ENCODE results near the gene MT1HL1. TPM values are rescaled to one million over a fixed set of nuclear protein-coding genes. Genes with fewer than 3 reads are reported as not detected.

The MT1HL1 gene
- total RNA-seq, 1 experiment from 2014 or later = not detected

- no peak overlapping the region for H3K4ac ChIP-seq (ENCODE audit: low read depth, low read length)
- WGBS (ENCODE audit: extremely low coverage, insufficient read length, low lambda C conversion rate) = no CpG with 5 or more reads among the region's 5 CpGs
- H3K27ac Mint-ChIP-seq = no peak overlapping the region
These were observed 47.0 kb downstream of the MT1HL1 start for GRCh38 chr1:236957235-236957634.

More at GRCh38 chr1:236957235-236957634, 47.0 kb downstream of the MT1HL1 start:
- no peak overlapping the region for H3K27ac ChIP-seq (ENCODE audit: insufficient read length, low read depth, low read length)
- no peak overlapping the region for H2BK15ac ChIP-seq (ENCODE audit: low read depth, low read length)
- no peaks in the 10 kb centered on the region for H3K79me2 ChIP-seq (ENCODE audit: insufficient read depth, low read length)
- H2BK120ac ChIP-seq (ENCODE audit: low read depth, low read length, poor library complexity, severe bottlenecking) = no peak overlapping the region
- H3K18ac ChIP-seq (ENCODE audit: insufficient read length, low read depth, low read length) = no peak overlapping the region
- no peak overlapping the region for H4K5ac ChIP-seq (ENCODE audit: insufficient read length, low read depth, low read length)
- no peak overlapping the region for H2BK20ac ChIP-seq (ENCODE audit: low read depth, low read length, poor library complexity, severe bottlenecking)
- no peak overlapping the region for H2AFZ ChIP-seq (ENCODE audit: low read length)
- H3K4me1 ChIP-seq (ENCODE audit: insufficient read depth, low read length) = no peaks in the 10 kb centered on the region
- H3K4me1 Mint-ChIP-seq = peaks cover 15 to 21% of the 10 kb centered on the region in 2 experiments
- H3K79me1 ChIP-seq (ENCODE audit: insufficient read depth, low read depth, low read length, poor library complexity, severe bottlenecking) = no peaks in the 10 kb centered on the region
- DNase-seq = no peak
- no peak overlapping the region for H3K4me2 ChIP-seq (ENCODE audit: insufficient read depth, insufficient read length, low read length)
- no peak overlapping the region for H4K91ac ChIP-seq (ENCODE audit: insufficient read length, low read depth, low read length)
- no peak for TF ChIP-seq CTCF (conservative IDR thresholded peaks at IDR 0.05)
- H3K27me3 ChIP-seq (ENCODE audit: insufficient read depth, low read length) = no peaks in the 10 kb centered on the region
- peaks cover 14 to 17% of the 10 kb centered on the region in 2 experiments for H3K9me3 Mint-ChIP-seq
- no peak overlapping the region for H2AK5ac ChIP-seq (ENCODE audit: insufficient read length, low read length)
- H3K4me3 Mint-ChIP-seq = no peak overlapping the region
- no peak overlapping the region for H3K56ac ChIP-seq (ENCODE audit: insufficient read length, low read depth, low read length)
- peaks cover 3% of the 10 kb centered on the region for H3K27me3 Mint-ChIP-seq (ENCODE audit: low read depth)
- no peak overlapping the region for H3K23ac ChIP-seq (ENCODE audit: insufficient read length, low read depth, low read length)
- no peak overlapping the region for H3T11ph ChIP-seq (ENCODE audit: low read length)
- H3K14ac ChIP-seq (ENCODE audit: insufficient read depth, low read length) = no peak overlapping the region
- H2BK5ac ChIP-seq (ENCODE audit: insufficient read length, low read length) = no peak overlapping the region
- H3K36me3 Mint-ChIP-seq (ENCODE audit: insufficient read depth in 1 of 3, low read depth in 3 of 3) = peaks cover 2 to 14% (median 3%) of the 10 kb centered on the region in 3 experiments; a peak in 5 of 7 replicates
- H3K23me2 ChIP-seq (ENCODE audit: insufficient read length, low read depth, low read length, poor library complexity, severe bottlenecking) = no peaks in the 10 kb centered on the region
- no peaks in the 10 kb centered on the region for H3K9me3 ChIP-seq (ENCODE audit: control insufficient read depth, low read depth, low read length)
- H4K20me1 ChIP-seq (ENCODE audit: control insufficient read depth, insufficient read depth, insufficient read length) = no peaks in the 10 kb centered on the region
- no peak overlapping the region for H4K8ac ChIP-seq (replicated peaks; ENCODE audit: insufficient read length, low read depth, low read length)
- H2BK12ac ChIP-seq (ENCODE audit: insufficient read length, low read depth, low read length) = no peak overlapping the region
- no peak overlapping the region for H3K9ac ChIP-seq (ENCODE audit: extremely low read depth, insufficient read length, low read length)

Other genes with a start within 250 kb of the MT1HL1 start
- gene MTR, start 209.1 kb downstream of the MT1HL1 start, total RNA-seq (2021) = 32.7 and 35.5 TPM in 2 replicates
- gene RYR2, start 37.7 kb upstream of the MT1HL1 start, total RNA-seq (2021) = 3.3 and 3.4 TPM in 2 replicates